ENCODE data around the gene CNFN.

- peak; percentile 93 for TF ChIP-seq POLR2A (IDR thresholded peaks at IDR 0.05; ENCODE audit: low read depth, low read length)
- peak; percentile 91 for TF ChIP-seq POLR2AphosphoS5 (IDR thresholded peaks at IDR 0.05; ENCODE audit: low read depth, low read length)
- TF ChIP-seq TAF1 (IDR thresholded peaks at IDR 0.05; ENCODE audit: borderline replicate concordance, low read depth, low read length): 0 out of 2 replicates have a peak, but pooled peaks have one; percentile 61
Measured at GRCh38 chr19:42396381-42397262, 6.5 kb upstream of the CNFN start.

Data from GM12892 (cell line).